ENCODE data around the gene DRC7.

DNA sequence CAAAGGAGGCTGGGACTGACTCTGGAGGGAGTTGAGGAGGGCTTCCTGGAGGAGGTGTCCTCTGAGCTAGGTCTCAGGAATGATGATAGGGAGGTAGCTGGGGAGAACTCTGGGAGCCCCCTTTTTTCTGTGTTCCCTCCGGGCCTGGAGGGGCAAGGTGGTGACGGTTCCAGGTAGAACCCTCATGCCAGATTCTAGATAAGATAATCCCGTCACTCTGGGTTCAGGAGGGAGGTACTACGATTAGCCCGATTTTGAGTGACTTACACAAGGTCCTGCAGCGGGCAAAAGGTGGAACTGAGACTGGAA is 45.2 kb upstream of the DRC7 start:
- TF ChIP-seq, protein P1, sequence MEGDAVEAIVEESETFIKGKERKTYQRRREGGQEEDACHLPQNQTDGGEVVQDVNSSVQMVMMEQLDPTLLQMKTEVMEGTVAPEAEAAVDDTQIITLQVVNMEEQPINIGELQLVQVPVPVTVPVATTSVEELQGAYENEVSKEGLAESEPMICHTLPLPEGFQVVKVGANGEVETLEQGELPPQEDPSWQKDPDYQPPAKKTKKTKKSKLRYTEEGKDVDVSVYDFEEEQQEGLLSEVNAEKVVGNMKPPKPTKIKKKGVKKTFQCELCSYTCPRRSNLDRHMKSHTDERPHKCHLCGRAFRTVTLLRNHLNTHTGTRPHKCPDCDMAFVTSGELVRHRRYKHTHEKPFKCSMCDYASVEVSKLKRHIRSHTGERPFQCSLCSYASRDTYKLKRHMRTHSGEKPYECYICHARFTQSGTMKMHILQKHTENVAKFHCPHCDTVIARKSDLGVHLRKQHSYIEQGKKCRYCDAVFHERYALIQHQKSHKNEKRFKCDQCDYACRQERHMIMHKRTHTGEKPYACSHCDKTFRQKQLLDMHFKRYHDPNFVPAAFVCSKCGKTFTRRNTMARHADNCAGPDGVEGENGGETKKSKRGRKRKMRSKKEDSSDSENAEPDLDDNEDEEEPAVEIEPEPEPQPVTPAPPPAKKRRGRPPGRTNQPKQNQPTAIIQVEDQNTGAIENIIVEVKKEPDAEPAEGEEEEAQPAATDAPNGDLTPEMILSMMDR (IDR thresholded peaks at IDR 0.05; ENCODE audit: poor library complexity, severe bottlenecking), result no peak
- TF ChIP-seq POLR2AphosphoS5 (IDR thresholded peaks at IDR 0.05) (no peak), REST (IDR thresholded peaks at IDR 0.05; ENCODE audit: borderline replicate concordance) (no peak), EZH2 (IDR thresholded peaks at IDR 0.05; ENCODE audit: borderline replicate concordance, insufficient read depth, low read length, poor library complexity, severe bottlenecking) (no peak), SMC3 (conservative IDR thresholded peaks at IDR 0.05; ENCODE audit: poor library complexity) (no peak), EP300 (conservative IDR thresholded peaks at IDR 0.05; ENCODE audit: poor library complexity, severe bottlenecking) (no peak), RAD21 (conservative IDR thresholded peaks at IDR 0.05) (no peak)

Measured in neural cell (in vitro differentiated cells).